Dorsolateral prefrontal cortex (tissue), 118 donors: ENCODE data around the gene TKFC. TPM values are rescaled to one million over a fixed set of nuclear protein-coding genes. Genes with fewer than 3 reads are reported as not detected.

Experiments used
- total RNA-seq, 120 experiments: library from RNA; stranded (reverse); gene quantifications; one replicate each; pipeline versions ENCODE4 v1.2.3 to v1.2.4, GENCODE V29; 2022

The TKFC gene
- total RNA-seq, 120 experiments from 2014 or later = 14.9 to 63.7 (median 32.2) TPM

Other genes starting within 250 kb of the TKFC start
- gene CD5, start 230.7 kb upstream of the TKFC start, total RNA-seq = 1 to 10 TPM in 2 of 120 experiments, under 1 TPM in 99, not detected in 19; 0.14 to 2.2 (median 0.30) TPM
- 10 to 100 TPM; 15.7 to 30.0 (median 20.6) TPM for gene VPS37C, start 171.8 kb upstream of the TKFC start, total RNA-seq
- gene PGA3, start 129.7 kb upstream of the TKFC start, total RNA-seq = 1 to 10 TPM in 13 of 120 experiments, under 1 TPM in 17, not detected in 90; 0.37 to 3.1 (median 0.84) TPM
- gene PGA4, start 110.9 kb upstream of the TKFC start, total RNA-seq = 1 to 10 TPM in 12 of 120 experiments, under 1 TPM in 18, not detected in 90; 0.24 to 2.9 (median 0.58) TPM
- 1 to 10 TPM in 6 of 120 experiments, under 1 TPM in 16, not detected in 98; 0.44 to 1.5 (median 0.81) TPM for gene PGA5, start 92.1 kb upstream of the TKFC start, total RNA-seq
- gene VWCE, start 37.9 kb upstream of the TKFC start, total RNA-seq = 10 to 100 TPM in 35 of 120 experiments, 1 to 10 TPM in 85; 3.4 to 19.4 (median 8.3) TPM
- 100 to 1,000 TPM; 141 to 239 (median 198) TPM for gene DDB1, start 123 bp upstream of the TKFC start, total RNA-seq
- gene CYB561A3, start 28.7 kb downstream of the TKFC start, total RNA-seq = 10 to 100 TPM in 119 of 120 experiments, 1 to 10 TPM in 1; 7.2 to 29.3 (median 19.0) TPM
- gene TMEM138, start 29.1 kb downstream of the TKFC start, total RNA-seq = 10 to 100 TPM; 18.4 to 51.8 (median 31.7) TPM
- 10 to 100 TPM in 68 of 120 experiments, 1 to 10 TPM in 52; 4.7 to 22.4 (median 10.3) TPM for gene TMEM216, start 59.4 kb downstream of the TKFC start, total RNA-seq
- gene CPSF7, start 96.7 kb downstream of the TKFC start, total RNA-seq = 100 to 1,000 TPM in 29 of 120 experiments, 10 to 100 TPM in 91; 73.7 to 125 (median 93.7) TPM
- 10 to 100 TPM; 23.9 to 53.9 (median 37.5) TPM for gene SDHAF2, start 96.9 kb downstream of the TKFC start, total RNA-seq
- gene LRRC10B, start 175.5 kb downstream of the TKFC start, total RNA-seq = 10 to 100 TPM in 46 of 120 experiments, 1 to 10 TPM in 74; 1.3 to 19.6 (median 9.1) TPM
- 100 to 1,000 TPM in 115 of 120 experiments, 10 to 100 TPM in 5; 52.2 to 249 (median 173) TPM for gene SYT7, start 247.8 kb downstream of the TKFC start, total RNA-seq